Measurements from ENCODE around the gene PTPN23. TPM values are rescaled to one million over a fixed set of nuclear protein-coding genes. Genes with fewer than 3 reads are reported as not detected.

The PTPN23 gene
- total and polyA plus RNA-seq, 2 of the 8 experiments (the other 6 are each of a cell fraction or from before 2014, with no cell fraction given): 2.9 to 46.7 TPM

DNA sequence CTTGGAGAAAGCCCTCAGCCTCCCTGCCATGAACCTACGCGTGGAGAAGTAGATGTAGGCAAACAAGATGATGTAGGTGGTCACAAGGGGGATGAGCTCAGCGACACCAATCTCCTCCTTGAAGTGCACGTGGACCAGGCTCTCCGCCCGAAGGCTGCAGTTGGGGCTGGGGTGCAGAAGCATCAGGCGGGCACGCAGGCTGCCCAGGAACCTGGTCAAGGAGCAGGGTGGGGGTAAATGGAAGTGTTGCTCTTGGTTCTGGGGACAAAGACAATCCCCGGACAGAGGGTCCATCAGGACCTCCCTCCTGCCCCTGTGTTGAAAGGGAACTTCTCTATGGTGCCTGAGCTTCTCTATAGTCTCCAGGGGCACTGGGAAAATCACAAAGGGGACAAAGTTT is 45.1 kb downstream of the PTPN23 start (continued):
- TF ChIP-seq GABPA (IDR thresholded peaks at IDR 0.05; ENCODE audit: borderline replicate concordance, insufficient read depth, low read length) (no peak), POU5F1 (IDR thresholded peaks at IDR 0.05; ENCODE audit: low read depth, low read length) (no peak), SRF (IDR thresholded peaks at IDR 0.05; ENCODE audit: low read depth, low read length) (no peak)
- TF ChIP-seq, protein P1, sequence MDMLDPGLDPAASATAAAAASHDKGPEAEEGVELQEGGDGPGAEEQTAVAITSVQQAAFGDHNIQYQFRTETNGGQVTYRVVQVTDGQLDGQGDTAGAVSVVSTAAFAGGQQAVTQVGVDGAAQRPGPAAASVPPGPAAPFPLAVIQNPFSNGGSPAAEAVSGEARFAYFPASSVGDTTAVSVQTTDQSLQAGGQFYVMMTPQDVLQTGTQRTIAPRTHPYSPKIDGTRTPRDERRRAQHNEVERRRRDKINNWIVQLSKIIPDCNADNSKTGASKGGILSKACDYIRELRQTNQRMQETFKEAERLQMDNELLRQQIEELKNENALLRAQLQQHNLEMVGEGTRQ (IDR thresholded peaks at IDR 0.05; ENCODE audit: low read length): no peak
